Head of caudate nucleus (tissue), 42 donors: ENCODE measurements around the gene SFMBT2.

Experiments used
- DNase-seq, 42 donors: peaks; one replicate each; pipeline versions ENCODE4 v3.0.0 to v3.0.0-alpha.2; 2020 to 2021; ENCODE audit warnings: mixed read lengths in 7 of 42
- intact Hi-C: fragments of 100-400 bp; cut with DNase I; formaldehyde crosslinking; loops from one replicate; pipeline ENCODE4 v1.15.0; 2022

SFMBT2 gene

GRCh38 chr10:7261351-7261750, 149.5 kb downstream of the SFMBT2 start:
- DNase-seq: no peak
- intact Hi-C loops: no loop called here

DNA sequence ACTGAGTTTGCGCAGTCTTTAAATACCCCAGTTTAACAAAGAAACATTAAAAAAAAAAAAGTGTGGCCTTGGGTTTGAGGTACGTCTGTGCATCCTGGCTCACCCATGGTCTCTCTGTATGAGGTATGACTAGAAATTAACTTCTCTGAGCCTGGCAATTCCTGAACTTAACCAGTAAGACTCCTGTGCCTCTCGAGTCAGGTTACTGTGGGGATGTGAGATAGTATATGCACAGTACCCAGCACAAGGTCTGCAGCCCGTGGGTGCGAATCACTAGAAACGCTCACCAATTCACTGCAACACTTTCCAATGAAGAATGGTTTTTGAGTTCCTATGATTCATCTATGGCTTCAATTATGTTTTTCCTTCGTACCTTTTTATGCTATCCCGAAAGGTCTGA, 149.9 kb downstream of the SFMBT2 start:
- intact Hi-C loops: no loop called here
- no peak for DNase-seq

GRCh38 chr10:7260412-7260900, 150.4 kb downstream of the SFMBT2 start:
- intact Hi-C loops: no loop called here
- peak in 31 of 42 donors; percentile 9 to 84 (median 47) for DNase-seq

- intact Hi-C loops: loop anchor here (2.0 kb wide), 1 partner anchor 150 kb away; no protein-coding TSS in a partner anchor
- DNase-seq: peak in 2 of 42 donors; percentile 18 to 24
Observed at GRCh38 chr10:7258948-7259523, 151.8 kb downstream of the SFMBT2 start.

GRCh38 chr10:7255517-7255916, 155.3 kb downstream of the SFMBT2 start:
- intact Hi-C loops: no loop called here
- no peak for DNase-seq

DNA sequence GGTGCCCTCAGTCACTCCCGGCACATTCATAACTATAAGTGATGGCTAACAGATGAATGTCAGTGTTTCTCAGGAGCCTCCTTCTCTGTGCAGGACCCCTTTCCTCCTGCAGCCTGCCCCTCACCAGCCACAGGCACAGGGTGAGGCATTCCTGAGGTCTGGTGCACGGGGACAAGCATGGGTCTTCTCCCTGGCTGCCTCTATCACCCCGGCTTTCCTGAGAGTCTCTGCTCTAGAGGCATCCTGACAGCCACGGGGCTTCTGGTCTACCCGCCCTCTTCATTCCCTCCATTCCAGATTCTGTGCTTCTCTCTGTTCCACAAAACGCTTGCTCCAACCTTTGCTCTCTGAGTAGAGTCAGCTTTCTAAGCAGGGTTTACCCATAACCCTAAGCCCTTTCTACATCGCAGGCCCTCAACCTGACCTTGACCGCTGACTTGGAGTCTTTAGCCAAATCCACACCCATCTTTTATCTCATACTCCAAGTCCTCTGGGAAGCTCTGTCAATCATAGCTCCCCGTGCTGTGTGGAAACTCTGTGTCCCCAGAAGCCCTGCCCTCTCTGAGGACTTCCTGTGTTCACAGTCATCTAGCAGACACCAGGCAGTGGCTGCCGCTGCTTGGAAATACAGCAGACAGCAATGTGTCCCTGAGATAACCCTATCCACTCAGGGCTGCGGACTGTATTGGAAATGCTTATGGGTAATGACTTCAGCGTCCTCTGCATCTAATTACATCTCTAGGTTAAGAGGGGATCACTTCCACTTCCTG, 159.0 kb downstream of the SFMBT2 start:
- intact Hi-C loops: no loop called here
- DNase-seq: no peak

DNA sequence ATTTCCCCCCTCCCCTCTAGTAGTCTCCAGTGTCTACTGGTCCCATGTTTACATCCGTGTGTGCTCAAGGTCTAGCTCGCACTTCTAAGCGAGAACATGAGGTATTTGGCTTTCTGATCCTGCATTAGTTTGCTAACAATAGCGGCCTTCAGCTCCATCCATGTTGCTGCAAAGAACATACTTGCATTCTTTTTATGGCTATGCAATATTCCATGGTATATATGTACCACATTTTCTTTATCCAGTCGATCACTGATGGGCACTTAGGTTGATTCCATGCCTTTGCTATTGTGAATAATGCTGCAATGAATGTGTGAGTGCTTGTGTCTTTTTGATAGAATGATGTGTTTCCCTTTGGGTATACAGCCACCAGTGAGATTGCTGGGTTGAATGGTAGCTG, 160.6 kb downstream of the SFMBT2 start:
- intact Hi-C loops: no loop called here
- no peak for DNase-seq

- intact Hi-C loops: no loop called here
- no peak for DNase-seq
Observed at GRCh38 chr10:7248585-7249164, 162.2 kb downstream of the SFMBT2 start.

- no peak for DNase-seq
- intact Hi-C loops: no loop called here
Observed at GRCh38 chr10:7248148-7248547, 162.7 kb downstream of the SFMBT2 start.

DNA sequence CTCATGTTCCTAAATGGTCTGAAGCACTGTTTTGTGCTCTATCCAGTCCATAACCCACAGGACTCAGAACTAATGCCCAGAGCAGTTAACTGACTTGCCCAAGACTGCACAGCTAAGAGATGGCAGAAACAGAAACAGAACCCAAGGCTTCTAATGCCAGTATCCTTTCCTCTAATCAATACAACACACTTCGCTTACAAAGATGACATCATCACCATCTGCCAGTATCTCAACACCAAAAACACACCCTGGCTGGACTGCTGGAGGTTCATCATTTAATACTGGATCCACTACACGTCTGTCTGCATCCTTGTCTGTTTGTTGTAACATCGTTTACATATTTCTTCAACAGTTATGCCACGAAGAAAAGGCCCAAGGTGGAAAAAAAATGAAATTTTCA, 165.3 kb downstream of the SFMBT2 start:
- intact Hi-C loops: no loop called here
- no peak for DNase-seq

- intact Hi-C loops: no loop called here
- no peak for DNase-seq
Observed at GRCh38 chr10:7243873-7244272, 167.0 kb downstream of the SFMBT2 start.

- intact Hi-C loops: no loop called here
- DNase-seq: no peak
Observed at GRCh38 chr10:7243139-7243538, 167.7 kb downstream of the SFMBT2 start.

DNA sequence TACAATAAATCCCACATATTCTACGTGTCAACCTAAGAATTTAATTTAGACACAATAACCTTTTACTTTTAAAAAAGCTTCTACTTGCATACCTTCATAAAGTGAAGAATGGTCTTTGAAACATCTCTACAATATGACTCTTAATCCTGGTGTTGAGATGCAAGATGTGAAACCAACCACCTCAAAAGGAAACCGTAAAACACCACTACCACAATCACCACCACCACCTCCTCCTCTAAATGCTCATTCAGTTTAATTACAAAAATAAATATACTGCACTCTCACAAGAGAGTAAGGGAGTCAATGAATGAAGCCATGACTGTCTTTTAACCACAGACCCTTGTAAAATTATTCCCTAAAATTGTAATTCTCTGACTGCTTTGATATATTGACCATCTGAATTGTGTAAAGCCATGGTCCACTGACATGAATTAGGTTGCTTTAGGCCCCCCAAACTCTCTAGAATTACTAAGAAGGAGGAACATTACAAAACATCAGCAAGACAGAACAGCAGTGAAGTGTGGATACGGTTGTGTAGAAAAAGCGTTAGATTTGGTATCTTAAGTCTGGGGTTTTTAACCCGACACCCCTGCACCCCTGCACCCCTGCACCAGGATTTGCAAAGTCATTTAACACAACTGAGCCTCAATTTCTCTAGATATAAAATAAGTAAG, 171.4 kb downstream of the SFMBT2 start:
- intact Hi-C loops: no loop called here
- no peak for DNase-seq

DNA sequence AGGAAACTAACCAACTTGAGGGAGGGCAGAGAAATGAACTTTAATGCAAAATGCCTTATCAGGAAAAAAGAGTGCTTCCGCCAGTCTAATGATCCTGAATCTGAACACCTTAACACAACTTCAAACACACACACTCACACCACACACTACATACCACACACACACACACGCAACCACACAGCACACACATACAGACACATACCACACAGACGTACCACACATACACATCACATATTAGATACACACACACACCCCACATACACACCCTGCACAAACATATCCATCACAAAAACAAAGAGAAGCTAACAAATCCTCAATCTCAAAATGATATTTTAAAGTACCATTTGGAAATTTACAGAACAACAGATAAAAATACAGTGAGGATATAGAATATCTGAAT, 175.5 kb downstream of the SFMBT2 start:
- no peak for DNase-seq
- intact Hi-C loops: no loop called here

- DNase-seq: no peak
- intact Hi-C loops: no loop called here
Observed at GRCh38 chr10:7234109-7234508, 176.7 kb downstream of the SFMBT2 start.

DNA sequence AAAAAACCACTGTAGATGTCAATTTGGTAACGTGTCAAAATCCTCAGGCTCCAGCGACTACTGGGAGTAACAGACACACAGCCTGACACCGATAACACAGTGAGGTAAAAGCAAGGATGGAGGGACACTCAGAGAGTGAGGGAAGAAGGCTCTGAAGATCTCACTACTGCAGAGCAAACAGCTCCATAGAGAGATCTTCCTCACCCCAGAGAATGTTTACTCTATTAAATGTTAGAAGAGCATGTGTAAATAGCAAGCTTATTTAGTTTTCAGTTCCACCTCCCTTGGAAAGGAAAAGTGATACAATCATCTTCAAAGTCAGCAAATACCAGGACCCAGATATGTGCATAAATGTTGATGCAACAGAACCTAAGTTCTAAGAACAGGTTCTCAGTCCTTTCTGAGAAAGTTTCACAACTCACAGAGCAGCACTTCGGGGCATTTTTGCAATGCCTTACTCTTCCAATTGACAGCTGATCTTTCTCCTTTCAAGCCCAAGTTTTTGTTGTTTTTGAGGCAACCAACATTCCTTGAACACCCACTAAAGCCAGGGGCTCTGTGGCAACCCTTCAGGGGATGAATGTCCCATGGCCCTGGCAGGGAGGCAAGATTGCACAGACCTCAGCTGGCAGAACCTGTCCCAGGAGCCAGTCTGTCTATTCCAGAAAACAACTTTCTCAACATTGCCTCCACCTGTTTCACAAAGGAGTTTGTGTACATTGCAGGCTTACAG, 177.4 kb downstream of the SFMBT2 start:
- DNase-seq: peak in 3 of 42 donors; percentile 29 to 63 (median 30)
- intact Hi-C loops: no loop called here

- no peak for DNase-seq
- intact Hi-C loops: no loop called here
Observed at GRCh38 chr10:7231509-7232414, 179.1 kb downstream of the SFMBT2 start.

- no peak for DNase-seq
- intact Hi-C loops: no loop called here
Observed at GRCh38 chr10:7230951-7231350, 179.9 kb downstream of the SFMBT2 start.
